Measurements from ENCODE around the gene PCSK1. TPM values are rescaled to one million over a fixed set of nuclear protein-coding genes. Genes with fewer than 3 reads are reported as not detected.
A peak's percentile ranks its signal among the peaks of the same experiment; 100 is the strongest.

PCSK1 gene
- total RNA-seq = 0.52 TPM

DNA sequence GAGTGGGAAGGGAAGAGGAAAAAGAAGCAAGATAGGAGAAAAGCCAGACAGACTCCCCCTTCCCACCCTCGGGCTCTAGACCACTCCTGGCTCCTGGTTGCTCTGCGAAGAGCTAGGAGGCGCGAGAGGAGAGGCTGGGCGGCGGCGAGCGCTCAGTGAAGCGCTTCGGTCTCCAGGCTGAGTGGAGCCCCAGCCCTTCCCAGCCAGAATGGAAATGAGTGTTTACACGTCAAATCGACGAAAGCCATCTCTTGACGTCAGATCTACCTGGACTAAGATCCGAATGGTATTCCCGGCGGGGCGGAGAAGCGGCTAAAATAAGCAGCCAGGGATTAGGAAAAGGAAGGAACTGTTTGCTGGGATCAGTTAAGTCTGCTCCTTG lies at the start of gene PCSK1:
PCSK1 (minus strand) TSS at position 183 of the 382 bp plus-strand sequence. CDS start 206 bp downstream, outside the sequence.
- ATAC-seq = no peak

DNA sequence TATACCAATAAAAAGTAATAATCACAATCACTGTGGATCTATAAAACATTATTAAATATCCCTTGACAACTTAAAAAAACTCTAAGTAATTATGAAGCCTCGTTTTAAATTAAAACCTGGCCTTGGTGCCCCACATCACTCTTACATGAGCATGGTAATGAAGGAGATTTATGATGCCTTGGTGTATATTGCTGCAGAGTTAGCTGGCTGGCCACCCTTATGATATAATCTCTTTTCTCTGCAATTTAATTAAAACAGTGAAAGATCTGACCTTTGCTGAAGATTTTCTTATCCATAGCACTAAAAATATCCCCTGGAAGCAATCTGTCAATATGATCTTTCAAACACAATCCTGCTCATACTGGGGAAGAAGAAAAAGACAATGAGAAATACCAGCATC lies 48.8 kb upstream of the PCSK1 start:
- ATAC-seq = no peak

DNA sequence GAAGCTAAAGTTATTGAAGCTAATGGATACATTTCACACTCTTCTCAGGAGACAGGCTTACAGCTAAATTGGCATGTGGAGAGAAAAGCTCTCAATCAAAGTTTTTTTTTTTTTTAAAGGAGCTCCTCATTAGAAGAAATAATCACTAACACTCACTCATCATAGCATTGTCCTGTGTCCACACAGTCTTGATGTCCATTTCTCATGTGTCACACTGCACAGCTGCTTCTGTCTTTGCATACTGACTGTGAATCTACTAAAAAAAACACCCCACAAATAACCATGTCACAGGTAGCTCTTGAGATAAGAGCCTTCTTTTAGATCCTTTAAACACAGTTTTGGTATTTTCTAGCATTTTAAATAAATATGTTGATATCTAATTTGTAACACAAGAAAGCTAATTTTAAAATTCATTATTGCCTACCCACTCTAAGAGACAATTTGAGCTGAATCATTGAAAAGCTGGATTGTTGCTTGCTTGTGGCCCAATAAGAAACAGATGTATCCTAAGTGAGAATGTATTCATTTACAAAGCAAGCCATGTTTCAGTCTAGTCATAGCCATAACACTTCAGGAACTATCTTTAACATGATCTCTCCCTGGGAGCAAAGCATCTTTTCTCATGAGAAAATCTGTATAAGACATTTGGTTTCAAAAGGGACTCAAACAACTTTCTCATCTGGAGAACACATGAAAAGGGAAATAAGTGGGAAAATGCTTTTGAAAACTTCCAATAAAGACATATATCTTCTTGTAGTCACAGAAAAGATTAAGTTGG lies 48.1 kb upstream of the PCSK1 start:
- ATAC-seq = no peak

DNA sequence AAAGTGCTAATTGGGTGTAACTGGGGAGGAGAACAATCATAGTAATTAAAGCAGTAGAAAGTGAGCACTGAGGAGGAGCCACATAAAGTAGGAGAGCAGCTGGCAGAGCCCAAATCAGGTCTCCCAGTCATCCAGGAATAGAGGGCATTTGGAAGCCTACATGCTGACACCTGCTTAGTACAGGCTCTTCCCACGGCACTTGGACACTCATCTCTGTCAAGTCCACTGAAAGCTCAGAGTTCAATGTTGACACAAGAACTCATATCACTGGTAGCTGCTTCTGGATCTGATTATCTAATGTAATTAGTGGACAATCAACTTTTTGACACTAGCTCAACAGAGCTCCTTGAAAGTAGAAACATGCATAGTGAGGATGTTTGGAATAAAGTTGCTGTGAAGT lies 45.9 kb upstream of the PCSK1 start:
- ATAC-seq = no peak

DNA sequence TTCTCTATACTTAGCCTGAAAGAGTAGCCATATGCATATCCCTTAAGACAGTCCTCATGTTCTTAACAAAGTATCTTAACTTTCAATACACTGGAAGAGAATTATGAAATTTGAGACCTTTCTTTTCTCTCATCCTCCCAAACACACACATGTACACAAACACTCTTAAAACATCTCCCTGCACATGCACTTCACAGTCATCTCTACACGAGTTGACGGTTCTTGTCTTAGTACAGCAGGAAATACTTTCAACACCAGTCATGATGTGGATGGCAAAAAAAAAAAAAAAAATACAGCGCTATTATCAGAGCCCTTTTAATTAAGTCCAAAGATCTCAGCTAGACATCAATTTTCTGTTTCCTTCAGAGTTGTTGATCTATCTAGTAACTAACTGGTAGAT lies 43.6 kb upstream of the PCSK1 start:
- no peak for ATAC-seq

DNA sequence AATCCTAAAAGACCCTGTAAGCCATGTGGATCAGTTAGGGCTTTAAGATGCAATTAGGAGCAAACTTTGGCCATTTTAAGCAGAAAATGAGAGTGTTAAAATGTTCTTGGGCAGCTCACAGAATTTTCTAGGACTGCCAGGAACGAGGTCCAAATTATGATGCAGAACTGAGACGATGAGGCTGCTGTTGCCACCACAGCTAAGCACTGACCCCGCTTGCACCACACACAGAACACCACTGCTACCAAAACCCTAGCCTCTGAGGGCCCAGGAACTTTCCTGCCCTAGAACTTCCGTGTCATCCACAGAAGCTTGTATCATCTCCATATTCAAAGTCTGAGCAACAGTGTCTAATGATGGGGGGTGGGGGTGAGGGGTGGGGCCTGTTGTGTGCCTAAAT lies 41.0 kb upstream of the PCSK1 start:
- no peak for ATAC-seq

DNA sequence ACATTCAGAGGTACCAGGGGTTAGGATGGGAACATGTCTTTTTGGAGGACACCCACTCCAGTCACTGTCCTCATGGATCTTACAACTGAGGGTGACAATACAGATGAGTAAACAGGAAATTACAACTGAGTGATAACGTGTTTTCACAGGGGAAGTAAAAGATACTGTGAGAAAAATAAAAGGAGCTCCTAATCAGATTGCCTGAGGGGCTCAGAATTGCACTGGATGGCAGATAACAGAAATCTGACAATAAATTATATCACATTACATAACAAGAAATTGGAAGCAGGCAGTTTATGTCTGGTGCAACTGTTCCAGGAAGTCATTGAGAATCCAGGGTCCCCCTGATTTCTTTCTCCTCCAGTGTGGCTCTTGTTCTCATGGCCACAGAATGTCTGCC lies 40.1 kb upstream of the PCSK1 start:
- no peak for ATAC-seq

DNA sequence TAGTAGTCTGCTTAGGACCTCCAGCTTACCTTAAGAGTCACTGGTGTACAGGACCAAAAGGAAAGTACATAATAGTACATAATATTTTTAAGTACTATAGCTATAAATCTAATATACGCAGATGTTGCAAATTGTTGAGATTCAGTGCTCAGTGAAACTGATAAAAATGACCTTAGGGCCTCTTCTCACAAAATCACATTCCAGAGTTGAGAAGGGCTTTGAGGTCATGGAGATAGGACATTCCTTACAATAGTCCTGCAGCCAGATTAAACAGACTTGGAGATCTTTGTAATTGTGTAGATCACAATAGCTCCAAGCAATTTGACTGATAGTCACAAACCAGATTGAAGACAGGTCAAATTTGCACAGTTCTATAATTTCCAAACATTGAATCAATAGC lies 37.7 kb upstream of the PCSK1 start:
- no peak for ATAC-seq

DNA sequence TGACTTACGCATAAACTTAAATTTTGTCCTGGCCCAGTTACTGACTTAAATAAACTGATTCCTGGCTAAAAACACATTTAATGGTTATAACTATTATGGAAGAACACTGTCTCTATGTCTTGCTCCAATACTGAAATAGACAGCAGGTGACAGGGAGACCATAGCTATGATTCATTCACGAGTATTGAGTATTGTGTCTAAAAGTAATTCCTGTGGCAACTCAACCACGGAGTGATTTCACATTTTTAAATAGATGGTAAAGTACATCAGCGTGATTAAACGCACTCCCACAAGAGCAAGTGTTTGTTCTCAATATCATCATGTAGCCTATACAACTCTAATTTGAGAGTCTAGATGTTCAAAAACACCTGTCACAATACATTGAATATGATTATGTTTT lies 35.9 kb upstream of the PCSK1 start:
- no peak for ATAC-seq

DNA sequence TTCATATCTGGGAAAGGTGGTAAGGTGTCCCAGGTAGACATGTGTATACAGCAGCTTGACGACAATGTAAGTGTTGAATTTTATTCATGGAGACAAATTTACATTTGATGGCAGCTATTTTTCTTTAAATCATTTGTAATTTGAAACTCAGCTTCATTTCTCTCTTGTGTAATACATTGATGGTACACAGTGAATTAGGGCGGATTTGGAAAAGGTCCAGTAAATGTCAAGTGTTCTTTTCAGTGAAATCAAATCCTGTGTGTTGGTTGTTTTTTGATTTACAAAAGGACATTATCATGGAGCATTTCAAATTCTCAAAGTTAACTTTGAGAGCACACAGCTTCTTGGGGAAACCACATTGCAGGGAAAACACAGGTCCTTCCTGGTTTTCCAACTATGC lies 30.0 kb upstream of the PCSK1 start:
- ATAC-seq = no peak

DNA sequence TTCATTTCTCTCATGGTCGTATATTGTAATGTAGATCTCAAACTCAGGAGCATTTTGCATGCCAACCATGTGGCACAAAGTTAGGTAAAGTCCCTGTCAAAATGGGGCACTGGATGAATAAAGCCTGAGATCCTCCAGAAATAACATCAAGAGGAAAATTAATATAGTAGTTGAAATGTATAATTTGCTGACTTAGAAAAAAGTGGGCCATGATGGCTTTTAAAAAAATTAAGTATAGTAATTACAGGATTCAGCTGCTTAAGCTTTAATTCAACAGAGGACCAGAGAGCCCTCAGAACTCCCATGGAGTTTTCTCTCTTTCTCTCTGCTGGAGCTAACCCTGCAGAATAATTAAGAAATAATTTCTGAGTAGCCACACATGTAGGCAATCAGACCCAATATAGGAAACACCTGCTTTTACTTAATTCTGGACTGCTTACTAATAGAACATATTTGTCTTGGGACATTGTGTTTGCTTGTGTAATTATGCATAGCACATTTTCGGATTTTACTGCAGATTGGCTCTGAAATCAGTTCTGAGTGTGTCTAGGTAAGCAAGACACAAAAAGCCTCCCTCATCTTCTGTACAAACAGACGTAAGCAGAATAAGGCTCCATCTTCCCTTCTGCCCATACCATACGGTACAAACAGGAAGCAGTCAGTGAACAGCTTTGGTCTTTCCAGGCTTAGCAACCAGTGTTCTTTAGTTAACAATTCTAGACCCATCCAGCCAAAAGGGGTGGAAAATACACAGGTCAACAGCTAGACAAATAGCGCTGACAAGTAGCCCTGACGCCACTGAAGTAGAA lies 26.5 kb upstream of the PCSK1 start:
- no peak for ATAC-seq

DNA sequence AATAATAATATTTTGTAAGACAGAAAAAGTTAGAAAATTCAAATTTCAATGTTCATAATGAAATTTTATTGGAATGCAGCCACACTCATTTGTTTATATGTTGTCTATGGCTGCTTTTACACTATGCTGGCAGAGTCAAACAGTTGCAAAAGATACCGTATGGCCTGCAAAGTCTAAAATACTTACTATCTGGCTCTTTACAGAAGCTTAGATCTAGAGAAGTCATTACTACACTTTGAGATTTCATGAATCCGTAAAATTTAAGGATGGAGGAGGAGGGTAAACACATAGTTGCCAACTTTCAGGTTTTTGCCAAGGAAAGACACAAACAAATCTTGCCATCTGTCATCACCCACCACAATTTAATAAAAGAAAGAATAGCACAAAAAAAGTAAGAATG lies 25.1 kb upstream of the PCSK1 start:
- ATAC-seq = no peak

DNA sequence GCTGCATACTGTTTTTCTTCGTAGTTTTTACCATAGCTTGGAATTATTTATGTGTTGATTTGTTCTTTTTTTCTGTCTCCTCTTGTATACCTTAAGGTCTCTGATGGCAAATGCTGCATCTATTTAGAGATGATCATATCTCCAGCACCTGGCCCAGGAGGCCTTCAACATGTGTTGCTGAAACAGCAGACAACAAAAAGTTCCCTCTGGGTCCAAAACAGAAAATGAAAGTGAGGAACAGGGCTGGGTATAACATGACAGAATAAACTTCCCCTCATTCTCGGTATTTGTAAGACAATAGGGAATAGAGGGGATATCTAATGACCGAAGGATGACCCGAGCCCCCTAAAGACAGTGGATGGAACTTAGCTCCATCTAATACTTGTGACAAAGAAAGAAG lies 22.7 kb upstream of the PCSK1 start:
- no peak for ATAC-seq

DNA sequence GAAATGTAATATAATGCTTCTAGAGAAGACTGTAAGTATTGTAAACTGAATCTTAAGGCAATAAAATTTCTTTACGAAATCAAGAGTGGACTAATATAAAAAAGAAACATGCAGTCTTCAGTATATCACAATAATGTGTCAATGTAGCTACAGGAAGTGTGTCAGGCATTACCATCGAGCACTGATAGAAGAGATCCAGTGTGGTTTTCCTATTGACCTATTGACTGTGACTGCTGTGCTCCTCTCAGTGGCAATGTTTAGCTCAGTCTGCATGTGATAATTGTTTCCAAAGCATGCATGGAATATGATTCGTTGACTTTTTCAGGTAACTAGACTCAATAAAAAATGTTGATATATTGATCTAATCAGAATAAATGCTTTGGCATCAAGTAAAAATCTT lies 20.3 kb upstream of the PCSK1 start:
- no peak for ATAC-seq

DNA sequence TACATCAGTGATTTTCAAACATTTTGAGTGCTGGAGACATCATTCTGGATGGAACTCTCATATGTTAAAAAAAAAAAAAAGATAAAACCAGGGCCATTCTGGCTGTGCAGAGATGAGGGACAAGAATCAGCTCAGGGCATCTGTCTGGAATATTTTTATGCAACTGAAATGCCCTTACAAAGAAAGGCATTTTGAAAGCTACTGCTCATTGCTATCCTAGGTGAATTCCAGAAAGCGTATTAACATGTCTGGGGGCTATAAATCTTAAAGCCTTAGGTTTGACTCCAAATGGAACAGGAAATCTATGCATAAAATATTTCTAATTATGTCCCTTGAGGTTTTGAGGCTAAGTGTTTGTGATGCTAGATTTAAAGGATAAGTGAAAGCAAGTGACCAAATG lies 14.9 kb upstream of the PCSK1 start:
- ATAC-seq = no peak

DNA sequence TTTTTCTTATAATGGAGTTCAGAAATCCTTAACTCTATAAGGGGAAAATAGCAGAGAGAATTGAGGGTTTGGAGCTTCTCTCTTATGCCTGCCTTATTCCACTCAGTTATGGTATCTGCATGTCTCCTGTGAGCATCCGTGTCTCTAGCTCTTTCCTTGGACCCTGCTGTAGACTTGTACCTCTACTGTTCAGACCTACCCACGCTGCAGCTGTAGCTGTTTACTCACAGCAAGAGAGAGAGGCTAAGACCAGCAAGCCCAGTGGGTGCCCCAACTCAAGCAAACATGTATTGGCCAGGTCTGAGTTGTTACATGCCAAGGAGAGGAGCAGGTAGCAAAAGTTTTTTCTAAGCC lies 7.1 kb upstream of the PCSK1 start:
- ATAC-seq = no peak

DNA sequence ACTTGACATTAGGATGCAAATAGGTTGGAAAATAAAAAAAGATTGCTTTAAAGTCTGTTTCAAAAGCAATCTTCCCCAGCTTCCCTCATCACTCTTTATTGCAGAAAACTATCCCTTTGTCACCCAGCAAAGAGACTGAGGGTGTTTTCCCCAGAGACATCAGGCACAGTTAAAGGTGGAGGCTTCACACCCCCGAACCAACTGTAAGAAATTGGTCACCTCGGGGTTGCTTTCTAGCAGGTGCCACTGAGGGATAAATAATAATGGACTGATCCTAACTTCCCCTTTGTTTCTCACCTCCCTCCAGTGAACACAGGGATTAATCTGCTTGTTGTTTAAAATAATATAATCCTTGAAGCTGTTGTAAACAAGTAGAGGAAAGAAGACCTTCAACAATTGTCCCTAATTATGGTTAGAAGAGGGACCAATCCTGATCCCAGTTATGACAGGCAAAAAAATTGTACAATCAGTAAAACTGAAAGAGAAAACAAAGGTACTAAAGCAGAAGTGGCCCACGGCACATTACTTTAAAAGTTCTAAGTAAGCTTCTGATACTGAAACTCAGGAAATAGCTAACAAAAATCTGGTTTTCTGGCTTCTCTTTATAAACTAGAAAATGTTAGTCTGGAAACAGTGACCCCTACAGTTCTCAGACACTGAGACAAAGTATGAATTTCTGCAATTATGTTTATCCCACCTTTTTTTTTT lies 6.6 kb upstream of the PCSK1 start:
- no peak for ATAC-seq

DNA sequence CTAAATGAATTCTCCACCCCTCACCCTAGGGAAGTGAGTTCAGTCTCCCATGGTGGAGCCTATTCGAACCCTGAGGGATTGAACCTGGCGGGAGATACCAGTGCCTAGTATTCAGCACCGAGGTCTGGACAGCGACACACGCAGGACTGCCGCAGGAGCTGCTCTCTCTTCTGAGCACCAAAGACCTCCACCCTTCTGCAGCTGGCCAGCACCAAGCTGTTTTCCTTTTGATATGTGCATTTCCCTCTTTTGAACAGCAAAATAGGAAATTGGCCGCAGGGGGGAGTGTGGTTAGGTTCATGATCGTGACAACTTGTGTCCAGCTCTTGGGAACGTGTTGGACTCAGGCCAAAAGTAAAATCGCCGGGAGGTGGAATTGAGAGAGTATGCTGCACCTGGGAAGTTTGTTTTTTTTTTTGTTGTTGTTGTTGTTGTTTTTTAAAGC lies 1.2 kb upstream of the PCSK1 start:
- ATAC-seq = peak; percentile 59

DNA sequence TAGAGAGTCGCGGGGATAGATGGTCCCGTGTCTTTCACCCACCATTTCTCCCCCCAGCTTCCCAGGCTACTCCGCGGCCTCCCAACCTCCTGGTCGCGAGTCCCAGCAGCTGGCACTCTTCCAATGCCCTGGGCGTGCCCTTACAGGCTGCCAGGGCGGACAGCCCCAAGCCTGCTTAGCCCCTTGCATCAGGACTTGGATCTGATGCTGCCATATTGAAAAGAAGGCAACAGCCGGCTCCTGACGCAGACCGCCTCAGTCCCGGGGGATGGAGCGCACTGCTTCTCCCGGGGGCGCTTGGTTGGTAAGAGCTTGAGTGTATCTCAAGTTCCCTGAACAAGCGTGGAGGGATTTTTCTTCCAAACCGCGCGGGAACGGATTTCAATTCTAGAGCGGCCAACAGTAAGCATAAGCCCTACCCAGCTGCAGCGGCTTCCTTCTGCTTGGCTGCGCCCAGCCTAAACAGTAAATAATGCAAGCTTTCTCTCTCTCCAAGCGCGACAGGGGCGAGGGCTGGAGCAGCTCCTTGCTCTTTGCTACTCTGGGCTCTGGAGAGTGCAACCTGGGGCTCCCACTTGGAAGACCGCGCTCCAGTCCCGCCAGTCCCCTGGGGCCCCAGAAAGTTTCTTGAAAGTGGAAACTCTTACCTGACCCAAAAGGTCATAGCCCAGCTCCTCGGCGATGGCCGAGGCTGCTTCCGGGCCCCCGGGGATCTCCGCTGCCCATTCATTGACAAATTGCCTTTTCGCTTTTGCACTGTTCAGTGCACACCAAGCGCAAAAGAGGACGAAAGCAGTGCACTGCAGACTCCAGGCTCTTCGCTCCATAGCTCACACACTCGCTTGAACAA lies 607 bp downstream of the PCSK1 start:
- no peak for ATAC-seq

DNA sequence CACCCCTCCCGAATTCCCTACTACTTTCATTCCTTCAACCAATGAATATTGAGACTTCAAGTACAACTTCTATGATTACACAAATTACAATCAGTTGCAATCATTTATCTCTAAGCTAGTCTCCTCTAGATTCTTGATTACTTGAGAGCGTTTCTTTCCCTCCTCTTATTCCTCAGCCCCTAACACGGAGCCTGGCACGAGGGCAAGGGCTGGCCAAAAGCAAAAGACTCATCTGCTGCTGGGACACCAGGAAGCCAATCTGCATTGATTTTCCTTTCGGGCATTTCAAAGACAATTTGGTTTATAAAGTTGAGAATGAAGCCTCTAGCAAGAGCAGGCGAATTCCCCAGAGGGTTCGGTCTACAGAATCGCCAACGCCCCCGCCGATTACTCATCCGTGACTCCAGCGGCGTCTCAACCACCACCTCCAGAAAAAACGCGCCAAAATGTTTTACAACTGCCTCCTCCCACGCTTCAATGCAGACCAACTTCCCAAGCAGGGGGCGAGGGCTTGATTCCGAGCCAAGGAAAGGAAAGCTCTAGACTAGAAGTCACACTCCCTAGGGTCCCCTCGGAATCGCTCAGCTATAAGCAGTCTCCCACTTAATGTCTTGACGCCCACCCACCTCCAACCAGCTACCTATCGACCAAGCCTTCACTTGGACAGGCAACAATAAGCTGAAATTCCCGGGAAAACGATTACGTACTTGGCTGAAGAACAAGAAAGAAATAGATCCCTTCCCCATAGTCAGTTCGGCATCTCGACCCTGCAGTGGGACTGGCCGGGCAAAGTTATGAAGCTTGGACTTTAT lies 1.5 kb downstream of the PCSK1 start:
- ATAC-seq = no peak

DNA sequence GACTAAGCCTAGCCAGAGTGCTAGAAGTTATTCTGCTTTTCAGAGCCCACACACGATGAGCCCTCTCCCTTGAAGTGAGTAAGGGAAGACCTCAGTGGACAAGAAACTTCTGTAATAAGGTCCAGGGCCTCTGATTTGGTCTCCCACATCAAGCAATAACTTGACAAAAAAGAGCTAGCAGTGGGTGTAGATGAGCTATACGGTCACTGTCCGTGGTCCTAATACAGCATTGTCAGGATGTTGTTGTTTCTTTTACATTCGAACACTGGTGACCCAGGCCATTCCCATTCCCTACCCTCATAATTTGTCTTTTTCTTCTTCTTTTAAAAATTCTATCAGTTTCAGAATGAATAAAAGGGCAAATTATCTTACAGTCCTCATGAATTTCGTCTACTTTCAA lies 5.2 kb downstream of the PCSK1 start:
- no peak for ATAC-seq

DNA sequence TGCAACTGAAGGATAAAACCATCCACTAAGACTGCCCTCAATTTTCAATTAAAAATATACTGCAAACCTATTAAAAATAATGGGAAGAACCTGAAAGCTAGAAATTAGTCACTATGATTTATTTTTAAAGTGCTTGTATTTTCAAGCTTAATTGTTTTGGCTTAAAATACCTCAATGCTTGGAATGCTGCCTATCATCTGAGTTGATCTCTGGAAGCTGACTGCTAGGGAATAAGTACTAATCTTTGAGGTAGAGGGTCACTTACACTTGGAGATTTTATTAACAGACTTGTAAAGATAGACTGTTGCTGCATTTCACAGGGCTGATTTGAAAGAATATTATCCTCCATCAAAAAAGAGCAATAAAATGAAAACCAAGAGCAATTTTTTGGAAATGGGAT lies 6.2 kb downstream of the PCSK1 start:
- no peak for ATAC-seq

All from esophagus mucosa (tissue), 1 donor.